GM12865 (cell line): ENCODE results near the gene SCARB1.

ENCODE experiments used
- DNase-seq: peaks from one replicate; pipeline ENCODE4 v3.0.0; 2010; ENCODE audit warnings: low read depth
- H3K4me3 ChIP-seq: 2 replicates; pipeline ENCODE4 v1.5.1; 2011; ENCODE audit warnings: mild to moderate bottlenecking, low read depth, low read length, control low read depth
- TF ChIP-seq, protein P1 (sequence below): IDR thresholded peaks from 2 replicates; pipeline ENCODE4 v1.5.1; 2011; ENCODE audit warnings: low read length, control low read depth, low read depth, inconsistent platforms; ENCODE audit not compliant: insufficient read depth; ENCODE audit errors: missing control alignments

The SCARB1 gene

DNA sequence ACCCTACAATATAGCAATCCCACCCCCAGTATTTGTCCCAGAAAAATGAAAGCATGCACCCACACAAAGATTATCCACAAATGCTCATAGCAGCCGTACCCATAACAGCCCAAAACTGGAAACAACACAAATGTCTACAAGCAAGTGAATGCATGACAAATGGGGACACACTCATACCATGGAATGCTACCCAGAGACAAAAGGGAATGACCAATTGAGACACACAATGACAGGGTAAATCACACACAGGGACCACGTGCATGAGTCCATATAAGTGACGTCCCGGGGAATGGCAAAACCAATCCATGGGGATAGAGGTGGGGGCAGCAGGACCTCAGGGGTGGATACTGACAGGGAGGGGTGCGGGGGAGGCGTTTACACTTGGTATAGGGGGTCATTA is 33.4 kb downstream of the SCARB1 start:
- TF ChIP-seq, protein P1, sequence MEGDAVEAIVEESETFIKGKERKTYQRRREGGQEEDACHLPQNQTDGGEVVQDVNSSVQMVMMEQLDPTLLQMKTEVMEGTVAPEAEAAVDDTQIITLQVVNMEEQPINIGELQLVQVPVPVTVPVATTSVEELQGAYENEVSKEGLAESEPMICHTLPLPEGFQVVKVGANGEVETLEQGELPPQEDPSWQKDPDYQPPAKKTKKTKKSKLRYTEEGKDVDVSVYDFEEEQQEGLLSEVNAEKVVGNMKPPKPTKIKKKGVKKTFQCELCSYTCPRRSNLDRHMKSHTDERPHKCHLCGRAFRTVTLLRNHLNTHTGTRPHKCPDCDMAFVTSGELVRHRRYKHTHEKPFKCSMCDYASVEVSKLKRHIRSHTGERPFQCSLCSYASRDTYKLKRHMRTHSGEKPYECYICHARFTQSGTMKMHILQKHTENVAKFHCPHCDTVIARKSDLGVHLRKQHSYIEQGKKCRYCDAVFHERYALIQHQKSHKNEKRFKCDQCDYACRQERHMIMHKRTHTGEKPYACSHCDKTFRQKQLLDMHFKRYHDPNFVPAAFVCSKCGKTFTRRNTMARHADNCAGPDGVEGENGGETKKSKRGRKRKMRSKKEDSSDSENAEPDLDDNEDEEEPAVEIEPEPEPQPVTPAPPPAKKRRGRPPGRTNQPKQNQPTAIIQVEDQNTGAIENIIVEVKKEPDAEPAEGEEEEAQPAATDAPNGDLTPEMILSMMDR: no peak
- no peak for DNase-seq

GRCh38 chr12:124829708-124830304 is 33.9 kb downstream of the SCARB1 start:
- DNase-seq: no peak
- TF ChIP-seq, protein P1: no peak

More for the DNA sequence above, 33.4 kb downstream of the SCARB1 start:
- no peak overlapping the region for H3K4me3 ChIP-seq

GRCh38 chr12:124829008-124829707 is 34.5 kb downstream of the SCARB1 start:
- H3K4me3 ChIP-seq: no peak overlapping the region
- TF ChIP-seq, protein P1: no peak
- DNase-seq: no peak

More at GRCh38 chr12:124829708-124830304, 33.9 kb downstream of the SCARB1 start:
- no peak overlapping the region for H3K4me3 ChIP-seq

GRCh38 chr12:124828264-124829007 is 35.2 kb downstream of the SCARB1 start:
- TF ChIP-seq, protein P1: no peak
- no peak overlapping the region for H3K4me3 ChIP-seq
- no peak for DNase-seq

DNA sequence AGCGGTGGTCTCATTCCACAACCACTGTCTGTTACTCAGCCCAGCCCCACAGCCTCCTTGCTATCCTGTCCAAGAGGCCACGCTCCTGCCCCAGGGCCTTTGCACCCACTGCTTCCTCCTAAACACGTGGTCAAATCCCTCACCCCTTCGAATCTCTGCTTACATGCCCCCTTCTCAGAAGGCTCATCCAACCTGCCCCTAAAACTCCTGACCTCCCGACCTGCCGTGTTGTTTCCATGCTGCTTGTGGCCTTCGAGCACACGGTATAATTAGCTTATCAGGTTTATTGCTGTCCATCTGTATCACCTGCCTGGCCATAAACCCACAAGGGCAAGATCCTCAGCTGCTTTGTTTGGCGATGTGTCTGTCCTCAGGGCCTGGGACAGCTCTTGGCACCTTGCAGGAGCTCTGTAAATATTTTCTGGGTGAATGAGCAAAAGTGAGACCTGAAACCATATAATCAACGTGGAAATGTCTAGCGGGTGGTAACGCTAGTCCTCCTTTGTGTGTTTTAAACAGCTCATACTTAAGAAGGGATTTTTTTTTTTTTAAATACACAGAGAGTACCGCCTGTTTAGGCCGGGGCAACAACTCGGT is 36.0 kb downstream of the SCARB1 start:
- H3K4me3 ChIP-seq: no peak overlapping the region
- DNase-seq: peak; percentile 36
- TF ChIP-seq, protein P1: no peak

DNA sequence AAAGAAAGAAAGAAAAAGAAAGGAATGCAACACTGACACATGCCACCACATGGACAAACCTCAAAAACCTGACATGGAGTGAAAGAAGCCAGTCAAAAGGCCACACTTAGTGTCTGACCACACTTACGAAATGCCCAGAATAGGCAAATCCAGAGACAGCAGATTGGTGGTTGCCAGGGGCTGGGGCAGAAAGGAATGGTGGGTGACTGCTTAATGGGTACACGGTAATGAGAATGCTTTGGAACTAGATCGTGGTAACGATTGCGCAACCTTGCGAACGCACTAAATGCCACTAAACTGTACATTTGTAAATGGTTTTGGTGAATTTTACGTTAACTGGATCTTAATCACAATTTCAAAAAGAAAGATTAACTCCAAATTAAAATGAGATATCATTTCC is 39.5 kb downstream of the SCARB1 start:
- DNase-seq: no peak
- H3K4me3 ChIP-seq: no peak overlapping the region
- TF ChIP-seq, protein P1: no peak
